Measurements from ENCODE around the gene FDX2.

GRCh38 chr19:10346509-10346908, 30.7 kb upstream of the FDX2 start:
- no peak for TF ChIP-seq EP300 (IDR thresholded peaks at IDR 0.05)
- TF ChIP-seq, protein P1, sequence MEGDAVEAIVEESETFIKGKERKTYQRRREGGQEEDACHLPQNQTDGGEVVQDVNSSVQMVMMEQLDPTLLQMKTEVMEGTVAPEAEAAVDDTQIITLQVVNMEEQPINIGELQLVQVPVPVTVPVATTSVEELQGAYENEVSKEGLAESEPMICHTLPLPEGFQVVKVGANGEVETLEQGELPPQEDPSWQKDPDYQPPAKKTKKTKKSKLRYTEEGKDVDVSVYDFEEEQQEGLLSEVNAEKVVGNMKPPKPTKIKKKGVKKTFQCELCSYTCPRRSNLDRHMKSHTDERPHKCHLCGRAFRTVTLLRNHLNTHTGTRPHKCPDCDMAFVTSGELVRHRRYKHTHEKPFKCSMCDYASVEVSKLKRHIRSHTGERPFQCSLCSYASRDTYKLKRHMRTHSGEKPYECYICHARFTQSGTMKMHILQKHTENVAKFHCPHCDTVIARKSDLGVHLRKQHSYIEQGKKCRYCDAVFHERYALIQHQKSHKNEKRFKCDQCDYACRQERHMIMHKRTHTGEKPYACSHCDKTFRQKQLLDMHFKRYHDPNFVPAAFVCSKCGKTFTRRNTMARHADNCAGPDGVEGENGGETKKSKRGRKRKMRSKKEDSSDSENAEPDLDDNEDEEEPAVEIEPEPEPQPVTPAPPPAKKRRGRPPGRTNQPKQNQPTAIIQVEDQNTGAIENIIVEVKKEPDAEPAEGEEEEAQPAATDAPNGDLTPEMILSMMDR (IDR thresholded peaks at IDR 0.05), result no peak

Measured in sigmoid colon (tissue), 4 donors.